GM21529 (cell line): ENCODE measurements around the gene KDM4B.

Source experiments
- ATAC-seq: cut with Tn5 transposase; IDR thresholded peaks from one replicate; pipeline ENCODE4 v1.9.1; 2021; ENCODE audit not compliant: unreplicated experiment

KDM4B gene

DNA sequence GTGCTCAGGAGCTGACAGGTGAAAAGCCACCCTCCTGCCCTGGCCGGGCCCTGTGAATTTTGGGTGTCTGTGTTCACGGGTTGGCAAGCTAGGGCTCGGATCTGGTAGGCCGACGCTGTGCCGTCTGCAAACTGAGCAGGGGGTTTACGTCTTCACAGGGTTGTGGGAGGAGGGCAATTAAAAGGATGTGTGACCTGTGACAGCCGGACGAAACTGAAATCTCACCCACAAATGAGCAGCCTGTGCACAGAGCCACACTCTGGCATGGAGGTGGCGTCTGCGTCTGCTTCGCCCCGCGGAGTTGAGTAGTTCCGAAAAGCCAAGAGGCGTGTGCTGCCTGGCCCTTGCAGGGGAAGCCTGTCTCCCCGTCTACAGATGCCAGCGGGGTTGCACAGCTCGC is 117.3 kb downstream of the KDM4B start:
- ATAC-seq: no peak

DNA sequence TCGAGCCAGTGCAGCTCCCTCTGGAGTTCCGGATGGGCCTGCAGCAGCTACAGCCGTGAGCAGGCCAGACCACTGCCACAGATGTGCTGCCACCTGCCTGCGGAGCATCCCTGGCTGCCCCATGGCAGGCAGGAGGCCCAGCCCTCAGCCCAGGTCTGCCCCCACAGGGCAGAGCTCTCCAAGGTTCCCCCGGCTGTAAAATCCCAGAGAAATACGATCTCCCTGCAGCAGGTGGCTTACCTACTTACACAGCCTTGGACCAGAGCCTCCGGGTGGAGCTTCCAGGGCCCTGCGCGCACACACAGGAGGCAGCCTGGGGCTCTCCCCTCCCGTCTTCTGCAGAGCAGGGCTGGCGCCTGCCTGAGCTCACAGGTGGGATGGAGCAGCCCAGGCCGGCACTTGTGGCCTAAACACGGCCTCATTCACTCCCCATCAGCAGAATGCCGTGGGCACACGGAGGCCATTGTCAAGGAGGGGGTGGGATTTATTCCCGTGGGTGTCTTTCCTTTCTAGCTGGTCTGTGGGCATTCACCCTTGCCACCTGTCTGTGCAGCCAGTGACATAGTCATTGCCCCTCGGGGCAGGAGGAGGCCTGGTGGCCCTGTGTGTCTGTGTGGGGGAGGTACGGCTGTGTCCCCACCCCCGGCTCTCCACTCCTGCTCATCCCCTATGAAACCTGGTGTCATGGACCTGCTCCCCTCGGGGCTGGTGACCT is 118.0 kb downstream of the KDM4B start:
- no peak for ATAC-seq

GRCh38 chr19:5089283-5089682 is 120.4 kb downstream of the KDM4B start:
- ATAC-seq: no peak

GRCh38 chr19:5090465-5091017 is 121.6 kb downstream of the KDM4B start:
- no peak for ATAC-seq

DNA sequence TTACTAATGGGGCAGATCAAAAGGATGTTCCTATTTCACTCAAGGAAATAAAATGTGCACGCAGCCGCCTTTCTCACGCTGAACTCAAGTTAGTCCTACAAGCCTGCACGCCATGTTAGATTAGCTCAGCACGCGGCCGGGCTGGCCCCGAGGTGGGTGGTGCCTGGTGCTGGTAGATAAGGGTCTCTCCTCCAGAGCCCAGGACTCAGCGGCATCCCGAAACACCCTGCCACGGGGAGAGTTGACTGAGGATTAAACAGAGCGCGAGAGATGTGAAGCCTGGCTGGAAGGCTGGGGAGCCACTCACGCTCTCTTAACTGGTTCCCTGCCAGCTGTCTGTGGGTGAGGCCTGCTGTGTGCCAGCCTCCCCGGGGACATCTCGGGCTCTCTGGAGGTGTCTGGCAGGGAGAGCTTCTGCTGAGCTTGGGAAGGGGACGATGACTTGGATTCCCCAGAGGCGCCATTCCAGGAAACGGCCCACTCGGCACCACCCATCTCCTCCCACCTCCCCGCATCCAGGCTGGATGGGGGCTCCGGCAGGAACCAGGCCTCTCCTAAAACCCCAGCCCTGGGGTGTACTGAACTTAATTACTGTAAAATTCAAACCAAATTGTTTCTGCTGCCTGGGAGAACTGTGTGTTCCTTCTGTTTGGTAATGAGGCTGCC is 122.2 kb downstream of the KDM4B start:
- ATAC-seq: no peak

- no peak for ATAC-seq
Measured at GRCh38 chr19:5091684-5092480, 123.0 kb downstream of the KDM4B start.

DNA sequence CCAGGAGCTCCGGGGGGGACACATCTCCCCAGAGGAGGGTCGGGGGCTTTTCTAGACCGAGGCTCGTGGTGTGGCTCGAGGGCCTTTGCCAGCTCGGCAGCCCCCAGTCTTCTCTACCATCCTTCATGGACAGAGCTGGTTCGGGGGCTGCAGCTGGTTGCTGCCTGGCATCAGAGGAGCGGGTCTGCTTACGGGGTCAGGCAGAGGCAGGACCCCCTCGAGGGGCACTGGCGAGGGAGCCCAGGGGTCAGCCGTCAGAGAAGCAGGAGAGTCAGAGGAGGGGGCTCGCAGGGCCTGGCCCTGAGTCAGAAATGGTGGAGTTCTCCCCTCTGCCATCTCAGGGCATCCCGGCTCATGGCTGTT is 123.5 kb downstream of the KDM4B start:
- ATAC-seq: no peak

GRCh38 chr19:5093297-5093928 is 124.5 kb downstream of the KDM4B start:
- ATAC-seq: no peak

- no peak for ATAC-seq
Measured at GRCh38 chr19:5093948-5094718, 125.2 kb downstream of the KDM4B start.

DNA sequence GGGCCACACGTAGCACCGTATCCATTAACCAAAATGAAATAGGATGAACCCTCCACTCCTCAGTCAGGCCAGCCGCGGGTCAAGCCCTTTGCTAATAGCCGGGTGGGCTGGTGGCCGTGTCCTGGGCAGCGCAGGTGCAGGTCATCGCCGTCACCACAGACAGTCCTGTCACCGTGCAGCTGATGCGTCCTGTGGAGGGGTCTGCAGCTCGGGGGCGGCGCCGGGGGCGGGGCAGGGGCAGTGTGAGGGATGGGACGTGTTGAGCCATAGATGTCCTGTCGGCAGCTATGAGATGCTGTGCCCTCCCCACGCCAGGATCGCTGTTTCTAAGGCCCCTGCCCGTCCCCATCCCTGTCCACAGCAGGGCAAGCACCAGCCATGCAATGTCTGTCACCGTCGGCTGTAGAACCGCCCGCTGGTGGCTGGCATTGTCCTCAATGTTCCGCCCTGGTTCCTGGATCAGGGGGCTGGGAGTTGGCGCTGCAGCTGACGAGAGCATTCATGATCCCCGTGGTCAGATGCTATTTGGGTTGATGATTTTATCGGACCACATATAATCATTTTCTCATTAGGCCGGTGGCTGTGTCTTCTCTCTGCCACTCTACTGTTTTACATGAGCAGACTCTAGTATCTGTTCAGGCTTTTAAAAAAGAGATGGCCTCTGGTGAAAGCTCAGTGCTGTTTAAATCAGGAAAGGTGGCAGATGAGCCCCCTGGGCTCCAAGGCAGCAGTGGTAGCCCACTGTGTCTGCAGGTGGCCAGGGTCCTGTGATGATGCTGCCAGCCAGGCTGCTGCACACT is 126.1 kb downstream of the KDM4B start:
- ATAC-seq: no peak

- ATAC-seq: no peak
Measured at GRCh38 chr19:5095568-5095850, 126.6 kb downstream of the KDM4B start.

GRCh38 chr19:5096536-5096935 is 127.6 kb downstream of the KDM4B start:
- ATAC-seq: no peak

GRCh38 chr19:5097331-5097930 is 128.5 kb downstream of the KDM4B start:
- no peak for ATAC-seq

DNA sequence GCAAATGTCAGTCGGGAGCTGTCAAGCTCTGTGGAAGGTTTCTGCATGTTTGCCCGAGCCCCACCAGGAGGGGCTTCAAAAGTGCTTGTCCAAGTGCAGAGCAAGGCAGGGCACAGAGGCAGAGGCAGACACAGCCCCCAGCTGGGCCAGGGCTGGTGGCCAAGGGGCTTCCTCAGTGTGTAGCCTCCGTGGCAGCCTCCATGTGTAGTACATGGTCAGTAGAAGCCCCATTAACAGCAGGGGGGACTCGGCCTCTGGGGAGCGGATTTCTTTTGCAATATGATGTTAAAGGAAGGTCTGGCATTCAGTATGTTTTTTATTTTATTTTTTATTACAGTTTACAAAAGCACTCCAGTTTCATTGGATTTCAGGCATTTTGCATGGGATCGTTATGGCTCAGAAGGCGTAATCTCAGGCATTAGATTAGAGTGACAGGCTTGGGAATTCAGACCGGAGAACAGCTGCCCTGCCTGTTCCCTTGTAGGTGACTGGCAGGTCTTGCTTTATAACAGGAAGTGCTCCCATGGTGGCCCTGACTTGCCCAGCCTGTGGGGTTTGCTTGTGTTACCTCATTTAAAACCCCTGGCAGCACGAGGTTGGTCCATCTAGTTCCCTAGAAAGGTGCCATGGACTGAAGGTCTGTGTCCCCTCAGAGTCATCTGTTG is 129.2 kb downstream of the KDM4B start:
- ATAC-seq: no peak

DNA sequence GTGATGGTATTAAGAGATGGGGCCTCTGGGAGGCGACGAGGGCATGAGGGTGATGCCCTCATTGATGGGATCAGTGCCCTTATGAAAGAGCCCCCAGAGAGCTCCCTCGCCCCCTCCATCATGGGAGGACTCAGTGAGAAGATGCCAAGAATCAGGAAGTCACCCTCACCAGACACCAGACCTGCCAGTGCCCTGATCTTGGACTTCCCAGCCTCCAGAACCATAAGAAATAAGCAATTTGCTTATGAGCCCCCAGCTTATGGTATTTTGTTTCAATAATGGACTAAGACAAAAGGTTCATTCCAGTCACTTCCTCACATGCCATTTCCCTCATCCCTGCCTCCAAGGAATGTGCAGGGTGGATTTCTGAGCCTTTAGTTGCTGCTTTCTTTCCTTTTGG is 129.7 kb downstream of the KDM4B start:
- ATAC-seq: no peak

DNA sequence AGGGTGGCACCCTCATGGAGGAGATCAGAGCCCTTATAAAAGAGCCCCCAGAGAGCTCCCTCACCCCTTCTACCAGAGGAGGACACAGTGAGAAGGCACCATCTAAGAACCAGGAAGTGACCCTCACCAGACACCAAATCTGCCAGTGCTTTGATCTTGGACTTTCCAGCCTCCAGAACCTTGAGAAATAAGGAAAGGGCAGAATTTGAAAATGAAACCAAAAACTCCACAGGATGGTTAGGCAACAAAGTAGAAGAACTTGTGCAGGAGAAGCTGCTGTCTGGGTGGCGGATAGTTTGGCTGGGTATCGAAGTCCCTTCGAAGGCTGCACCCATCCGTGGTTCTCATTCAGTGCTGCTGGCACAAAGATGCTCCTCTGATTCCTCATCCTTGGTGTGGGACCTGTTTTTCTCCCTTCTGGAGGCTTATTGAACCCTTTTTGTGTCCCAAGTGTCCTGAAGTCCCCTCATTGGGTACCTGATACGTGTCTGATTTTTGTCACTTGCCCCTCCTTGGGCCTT is 130.8 kb downstream of the KDM4B start:
- ATAC-seq: no peak

- no peak for ATAC-seq
Measured at GRCh38 chr19:5101871-5102270, 133.0 kb downstream of the KDM4B start.

GRCh38 chr19:5102520-5102919 is 133.6 kb downstream of the KDM4B start:
- ATAC-seq: no peak
